HepG2 (cell line): ENCODE data around the gene LCAT. TPM values are rescaled to one million over a fixed set of nuclear protein-coding genes. Genes with fewer than 3 reads are reported as not detected.

Source experiments
- ATAC-seq: fragments of 200-7000 bp; cut with Tn5 transposase; 3 replicates; pipeline ENCODE4 v1.9.1; 2020; ENCODE audit warnings: mild to moderate bottlenecking, moderate library complexity
- BruUV-seq: library from RNA; stranded (reverse); fragments of 400-500 nt; replicated peaks from 2 replicates; lab custom pipeline; 2021; lab: Mats Ljungman, UMichigan
- CTCF ChIA-PET: fragments of 300-600 bp; formaldehyde crosslinking; extraction: SDS; loops from one replicate; lab custom pipeline; 2021; ENCODE audit warnings: low total read pairs, inconsistent platforms, low intra/inter-chr PET ratio; lab: Yijun Ruan, JAX
- POLR2A ChIA-PET: fragments of 350-600 bp; sonication (Branson Sonifier 250); formaldehyde crosslinking; loops from one replicate; lab custom pipeline; 2020; ENCODE audit warnings: antibody characterized with exemption, inconsistent platforms; lab: Yijun Ruan, JAX
- DNase-seq: peaks from one replicate; pipeline ENCODE4 v3.0.0-alpha.2; 2015; ENCODE audit warnings: low spot score
- FAIRE-seq: peaks from 3 replicates; lab custom pipeline; 2011; peaks lifted over from hg19 to GRCh38; lab: Jason Lieb, UNC
- H2AFZ ChIP-seq: one replicate; pipeline ENCODE4 v1.6.1; 2011; ENCODE audit warnings: low read length, inconsistent platforms
- H3K27ac ChIP-seq: fragments of 300-600 bp; 3 replicates; pipeline ENCODE4 v1.8.0; 2011; ENCODE audit warnings: mixed run types, mild to moderate bottlenecking, mixed read lengths, low read length, inconsistent platforms; ENCODE audit not compliant: insufficient read depth; ENCODE audit errors: extremely low read length
- H3K27me3 ChIP-seq, 2 experiments: fragments of 200-600 bp in 1 of 2; 2 replicates in 1 of 2; 3 replicates in 1 of 2; pipeline versions ENCODE4 v1.6.0 to v1.8.0; 2011; ENCODE audit warnings: low read length in 2 of 2, mild to moderate bottlenecking in 2 of 2, moderate library complexity in 2 of 2, inconsistent platforms in 1 of 2; ENCODE audit not compliant: insufficient read depth in 2 of 2, control insufficient read depth in 1 of 2
- H3K36me3 ChIP-seq, 2 experiments: fragments of 200-600 bp in 1 of 2; replicated peaks in 1 of 2; 2 replicates in 1 of 2; 3 replicates in 1 of 2; pipeline versions ENCODE4 v1.5.1 to v1.8.0; 2011; ENCODE audit warnings: low read length in 2 of 2, inconsistent platforms in 1 of 2; ENCODE audit not compliant: insufficient read depth in 2 of 2, control insufficient read depth in 1 of 2
- H3K4me1 ChIP-seq: 2 replicates; pipeline ENCODE4 v1.5.1; 2012; ENCODE audit warnings: low read length, inconsistent platforms; ENCODE audit not compliant: insufficient read depth
- H3K4me2 ChIP-seq: 2 replicates; pipeline ENCODE4 v1.6.0; 2011; ENCODE audit warnings: low read depth, low read length, inconsistent platforms
- H3K4me3 ChIP-seq, 3 experiments: fragments of 200-600 bp in 1 of 3; sonication (generic), shearing (Covaris generic) in 1 of 3; replicated peaks in 1 of 3; 2 replicates each; pipeline ENCODE4 v1.5.1; 2011 to 2016; ENCODE audit warnings: low read length in 3 of 3, inconsistent platforms in 2 of 3, low read depth in 2 of 3, mild to moderate bottlenecking in 2 of 3, control low read depth in 1 of 3, mixed read lengths in 1 of 3; ENCODE audit not compliant: insufficient read depth in 1 of 3
- H3K79me2 ChIP-seq: one replicate; pipeline ENCODE4 v1.6.1; 2011; ENCODE audit warnings: low read length, inconsistent platforms; ENCODE audit not compliant: insufficient read depth
- H3K9ac ChIP-seq: 2 replicates; pipeline ENCODE4 v1.6.0; 2011; ENCODE audit warnings: mild to moderate bottlenecking, low read depth, low read length, inconsistent platforms; ENCODE audit not compliant: insufficient read depth
- H3K9me3 ChIP-seq: 2 replicates; pipeline ENCODE4 v1.5.1; 2012; ENCODE audit warnings: mild to moderate bottlenecking, low read length
- H4K20me1 ChIP-seq: 2 replicates; pipeline ENCODE4 v1.6.0; 2011; ENCODE audit warnings: inconsistent platforms, mild to moderate bottlenecking, low read length, moderate library complexity; ENCODE audit not compliant: insufficient read depth
- HOXD1 ChIP-seq: sonication (generic); formaldehyde crosslinking; IDR thresholded peaks from 2 replicates; pipeline ENCODE4 v1.5.0; 2020; ENCODE audit warnings: missing genetic modification reagents
- MEF2D ChIP-seq: sonication (generic); formaldehyde crosslinking; IDR thresholded peaks from 2 replicates; pipeline ENCODE4 v1.5.1; 2020; ENCODE audit warnings: mild to moderate bottlenecking, missing genetic modification reagents
- PLSCR1 ChIP-seq: sonication (generic); formaldehyde crosslinking; IDR thresholded peaks from 2 replicates; pipeline ENCODE4 v1.5.0; 2020; ENCODE audit warnings: missing genetic modification reagents, mild to moderate bottlenecking, borderline replicate concordance
- POLR2A ChIP-seq, 2 experiments: IDR thresholded peaks; 2 replicates each; pipeline ENCODE4 v1.6.1; 2011; ENCODE audit warnings: low read depth in 2 of 2, low read length in 2 of 2, mild to moderate bottlenecking in 1 of 2, moderate library complexity in 1 of 2; ENCODE audit not compliant: insufficient read depth in 1 of 2
- RBM22 ChIP-seq: fragments of 200-400 bp; formaldehyde crosslinking; optimal IDR thresholded peaks from 2 replicates; pipeline ENCODE3; 2017; ENCODE audit warnings: mild to moderate bottlenecking, low read length, moderate library complexity
- ZNF83 ChIP-seq: sonication (generic); formaldehyde crosslinking; IDR thresholded peaks from 2 replicates; pipeline ENCODE4 v1.4.0; 2020; ENCODE audit warnings: missing genetic modification reagents, mild to moderate bottlenecking, borderline replicate concordance
- WGBS: methylation state at CpG from one replicate; pipeline ENCODE4 v1.1.6; 2017; ENCODE audit warnings: low lambda C conversion rate; 5-methylcytosine and 5-hydroxymethylcytosine counted together
- in situ Hi-C: cut with HindIII; loops from 2 replicates; pipeline ENCODE4 v1.10.0; 2017; ENCODE audit warnings: low pct_unique_long_range_greater_than_20kb; ENCODE audit not compliant: extremely low pct_ligation_motif_present
- intact Hi-C: fragments of 100-400 bp; cut with micrococcal nuclease; formaldehyde crosslinking; loops from one replicate; pipeline ENCODE4 v1.10.0; 2022; ENCODE audit not compliant: unreplicated experiment
- polyA plus RNA-seq, 8 experiments: library from polyadenylated mRNA; depleted of rRNA in 3 of 8; stranded (reverse) in 7 of 8; unstranded in 1 of 8; fragments of >200 nt; fragmentation: Illumina TruSeq in 4 of 8; extraction: Trizol in 4 of 8; gene quantifications; 2 replicates each; pipeline versions ENCODE4 v1.2.1 to v1.2.3, GENCODE V29; 2011 to 2016; ENCODE audit warnings: low read depth in 4 of 8, missing spikeins in 1 of 8, mixed read lengths in 1 of 8; ENCODE audit not compliant: insufficient read depth in 1 of 8
- total RNA-seq, 5 experiments: library from RNA; depleted of rRNA; stranded (reverse); fragments of >200 nt; fragmentation: Illumina TruSeq; extraction: Trizol; gene quantifications; 2 replicates each; pipeline ENCODE4 v1.2.3, GENCODE V29; 2016; ENCODE audit warnings: low read depth in 1 of 5
- TF ChIP-seq, protein P1 (sequence below): sonication (generic); formaldehyde crosslinking; IDR thresholded peaks from 2 replicates; pipeline ENCODE4 v1.9.0; 2022; ENCODE audit warnings: missing genetic modification reagents, mild to moderate bottlenecking, borderline replicate concordance

The LCAT gene
- total and polyA plus RNA-seq, 2 of the 13 experiments (the other 11 are each of a cell fraction or from before 2014, with no cell fraction given) = 36.1 to 38.9 TPM

- ATAC-seq (no peak), DNase-seq (no peak), FAIRE-seq (no peak)
- POLR2A ChIA-PET = interaction anchor here (1.6 to 12.9 kb wide), 2 partner anchors 17 to 26 kb away, joined by 3 to 226 read pairs; partner anchors contain the start of gene LCAT
- no peak overlapping the region for H3K27ac ChIP-seq
- intact Hi-C loops = no loop called here
- no peak overlapping the region for H3K4me3 ChIP-seq
- no peak overlapping the region for H3K4me2 ChIP-seq
- 0 out of 2 replicates have a peak, but pooled peaks have one; percentile 24 for TF ChIP-seq MEF2D (CRISPR knock-in tag)
- TF ChIP-seq RBM22 = peak; percentile 58
- no peak for TF ChIP-seq PLSCR1 (CRISPR knock-in tag)
- TF ChIP-seq, protein P1, sequence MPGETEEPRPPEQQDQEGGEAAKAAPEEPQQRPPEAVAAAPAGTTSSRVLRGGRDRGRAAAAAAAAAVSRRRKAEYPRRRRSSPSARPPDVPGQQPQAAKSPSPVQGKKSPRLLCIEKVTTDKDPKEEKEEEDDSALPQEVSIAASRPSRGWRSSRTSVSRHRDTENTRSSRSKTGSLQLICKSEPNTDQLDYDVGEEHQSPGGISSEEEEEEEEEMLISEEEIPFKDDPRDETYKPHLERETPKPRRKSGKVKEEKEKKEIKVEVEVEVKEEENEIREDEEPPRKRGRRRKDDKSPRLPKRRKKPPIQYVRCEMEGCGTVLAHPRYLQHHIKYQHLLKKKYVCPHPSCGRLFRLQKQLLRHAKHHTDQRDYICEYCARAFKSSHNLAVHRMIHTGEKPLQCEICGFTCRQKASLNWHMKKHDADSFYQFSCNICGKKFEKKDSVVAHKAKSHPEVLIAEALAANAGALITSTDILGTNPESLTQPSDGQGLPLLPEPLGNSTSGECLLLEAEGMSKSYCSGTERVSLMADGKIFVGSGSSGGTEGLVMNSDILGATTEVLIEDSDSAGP = peak; percentile 36; the same call in 1 of the 2 replicates
- 0 out of 2 replicates have a peak, but pooled peaks have one; percentile 40 for TF ChIP-seq HOXD1 (CRISPR knock-in tag)
- no peak for TF ChIP-seq ZNF83 (CRISPR knock-in tag)
- 0 out of 4 replicates have a peak, but pooled peaks of 1 of the 2 experiments have one; percentile 2 for TF ChIP-seq POLR2A (IDR thresholded peaks at IDR 0.05; ENCODE audit: insufficient read depth in 1 of 2, low read depth in 2 of 2, low read length in 2 of 2)
- H3K4me1 ChIP-seq = peaks cover 42% of the 10 kb centered on the region
- BruUV-seq = no TSS peak
- no peak overlapping the region for H2AFZ ChIP-seq
- no peak overlapping the region for H3K9ac ChIP-seq
- H4K20me1 ChIP-seq = peaks cover 18% of the 10 kb centered on the region
- H3K9me3 ChIP-seq = no peaks in the 10 kb centered on the region
- peaks cover 56% of the 10 kb centered on the region for H3K79me2 ChIP-seq
- no peaks in the 10 kb centered on the region; a peak in 1 of 5 replicates for H3K27me3 ChIP-seq
- peaks cover 47 to 63% of the 10 kb centered on the region in 2 experiments for H3K36me3 ChIP-seq
- in situ Hi-C loops = no loop called here
- CTCF ChIA-PET = no interaction called here
- WGBS = 99% methylated on average over 8 of the region's 8 CpGs
Observed at GRCh38 chr16:67962135-67962534, 18.2 kb upstream of the LCAT start.
